HEK293 (cell line): ENCODE results near the gene HPSE2.

Experiments
- CTCF ChIP-seq: fragments of 450-650 bp; formaldehyde crosslinking; IDR thresholded peaks from 2 replicates; pipeline ENCODE4 v1.5.1; 2016; ENCODE audit warnings: missing biosample characterization, missing genetic modification characterization
- REST ChIP-seq: fragments of 450-650 bp; formaldehyde crosslinking; IDR thresholded peaks from 2 replicates; pipeline ENCODE4 v1.5.1; 2016; ENCODE audit warnings: missing biosample characterization, missing genetic modification characterization
- ZNF10 ChIP-seq: fragments of 450-650 bp; formaldehyde crosslinking; IDR thresholded peaks from 2 replicates; pipeline ENCODE4 v1.5.1; 2017; ENCODE audit warnings: missing biosample characterization, missing genetic modification characterization
- ZNF140 ChIP-seq: fragments of 450-650 bp; formaldehyde crosslinking; IDR thresholded peaks from 2 replicates; pipeline ENCODE4 v1.5.1; 2016; ENCODE audit warnings: missing biosample characterization, missing genetic modification characterization
- ZNF623 ChIP-seq: fragments of 450-650 bp; formaldehyde crosslinking; IDR thresholded peaks from 2 replicates; pipeline ENCODE4 v1.5.1; 2016; ENCODE audit warnings: missing biosample characterization, missing genetic modification characterization
- ZNF692 ChIP-seq: fragments of 450-650 bp; formaldehyde crosslinking; IDR thresholded peaks from 2 replicates; pipeline ENCODE4 v1.5.1; 2016; ENCODE audit warnings: missing biosample characterization, missing genetic modification characterization
- TF ChIP-seq, protein P1 (sequence below): fragments of 450-650 bp; formaldehyde crosslinking; IDR thresholded peaks from 2 replicates; pipeline ENCODE4 v1.5.1; 2016; ENCODE audit warnings: missing biosample characterization, missing genetic modification characterization
- TF ChIP-seq, protein P2 (sequence below): fragments of 450-650 bp; formaldehyde crosslinking; IDR thresholded peaks from 2 replicates; pipeline ENCODE4 v1.5.1; 2016; ENCODE audit warnings: missing biosample characterization, missing genetic modification characterization, low read depth

DNA sequence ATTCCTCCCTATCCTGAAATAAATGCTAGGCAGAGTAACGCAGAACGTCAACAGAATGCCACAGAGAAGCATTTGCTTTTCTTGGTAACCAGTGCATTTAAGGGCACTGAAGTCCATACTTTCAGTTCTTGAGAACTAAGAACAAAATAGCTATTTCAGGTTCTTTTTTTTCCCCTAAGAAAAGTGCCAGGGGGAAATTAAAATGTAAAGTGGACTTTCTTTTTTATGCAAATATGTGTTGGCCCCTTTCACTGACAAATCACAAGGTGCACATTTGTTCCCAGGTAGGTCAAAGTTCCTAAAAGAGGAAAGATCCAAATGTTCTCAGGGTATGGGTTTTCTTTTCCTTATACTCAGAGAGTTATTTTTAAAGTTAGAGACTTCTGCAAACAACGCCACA lies 151.5 kb downstream of the HPSE2 start:
- TF ChIP-seq, protein P1, sequence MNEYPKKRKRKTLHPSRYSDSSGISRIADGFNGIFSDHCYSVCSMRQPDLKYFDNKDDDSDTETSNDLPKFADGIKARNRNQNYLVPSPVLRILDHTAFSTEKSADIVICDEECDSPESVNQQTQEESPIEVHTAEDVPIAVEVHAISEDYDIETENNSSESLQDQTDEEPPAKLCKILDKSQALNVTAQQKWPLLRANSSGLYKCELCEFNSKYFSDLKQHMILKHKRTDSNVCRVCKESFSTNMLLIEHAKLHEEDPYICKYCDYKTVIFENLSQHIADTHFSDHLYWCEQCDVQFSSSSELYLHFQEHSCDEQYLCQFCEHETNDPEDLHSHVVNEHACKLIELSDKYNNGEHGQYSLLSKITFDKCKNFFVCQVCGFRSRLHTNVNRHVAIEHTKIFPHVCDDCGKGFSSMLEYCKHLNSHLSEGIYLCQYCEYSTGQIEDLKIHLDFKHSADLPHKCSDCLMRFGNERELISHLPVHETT = no peak
- no peak for TF ChIP-seq ZNF623 (tag by site-specific recombination)
- TF ChIP-seq ZNF140 (tag by site-specific recombination) = no peak
- no peak for TF ChIP-seq CTCF
- TF ChIP-seq ZNF10 (tag by site-specific recombination) = no peak
- TF ChIP-seq REST (tag by site-specific recombination) = no peak
- TF ChIP-seq ZNF692 = no peak
- TF ChIP-seq, protein P2, sequence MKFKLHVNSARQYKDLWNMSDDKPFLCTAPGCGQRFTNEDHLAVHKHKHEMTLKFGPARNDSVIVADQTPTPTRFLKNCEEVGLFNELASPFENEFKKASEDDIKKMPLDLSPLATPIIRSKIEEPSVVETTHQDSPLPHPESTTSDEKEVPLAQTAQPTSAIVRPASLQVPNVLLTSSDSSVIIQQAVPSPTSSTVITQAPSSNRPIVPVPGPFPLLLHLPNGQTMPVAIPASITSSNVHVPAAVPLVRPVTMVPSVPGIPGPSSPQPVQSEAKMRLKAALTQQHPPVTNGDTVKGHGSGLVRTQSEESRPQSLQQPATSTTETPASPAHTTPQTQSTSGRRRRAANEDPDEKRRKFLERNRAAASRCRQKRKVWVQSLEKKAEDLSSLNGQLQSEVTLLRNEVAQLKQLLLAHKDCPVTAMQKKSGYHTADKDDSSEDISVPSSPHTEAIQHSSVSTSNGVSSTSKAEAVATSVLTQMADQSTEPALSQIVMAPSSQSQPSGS (tag by site-specific recombination) = no peak
